H54 (cell line): ENCODE results near the gene VWF.

Experiments used
- DNase-seq: peaks from one replicate; pipeline ENCODE4 v3.0.0; 2011; ENCODE audit warnings: low spot score, mixed read lengths; ENCODE audit not compliant: insufficient read length
- FAIRE-seq: peaks from 3 replicates; lab custom pipeline; 2011; peaks lifted over from hg19 to GRCh38; lab: Jason Lieb, UNC
- POLR2A ChIP-seq: IDR thresholded peaks from 2 replicates; pipeline ENCODE4 v1.6.1; 2011; ENCODE audit warnings: low read depth, mild to moderate bottlenecking, low read length

VWF gene

GRCh38 chr12:5988659-5989116 is 135.8 kb downstream of the VWF start:
- DNase-seq (peak; percentile 76), FAIRE-seq (peak; percentile 53)
- no peak for TF ChIP-seq POLR2A

DNA sequence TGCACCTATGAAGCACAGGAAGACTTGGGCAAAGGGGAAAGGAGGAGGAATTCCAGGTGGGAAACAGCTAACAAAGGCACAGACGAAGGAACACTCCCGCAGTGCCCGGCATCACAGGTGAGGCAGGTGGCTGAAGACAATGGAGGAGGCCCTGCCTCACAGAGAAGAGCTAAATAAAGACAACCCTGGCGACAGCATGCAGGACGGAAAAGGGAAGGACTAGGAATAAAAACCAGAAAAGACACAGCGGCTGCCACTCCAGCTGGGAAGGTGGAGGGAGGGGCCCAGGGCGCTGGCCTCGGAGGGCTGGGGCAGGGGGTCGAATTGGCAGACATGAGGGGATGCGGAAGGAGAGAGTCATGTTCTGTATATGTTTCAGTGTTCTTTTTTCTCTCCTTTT is 136.4 kb downstream of the VWF start:
- no peak for DNase-seq
- FAIRE-seq: no peak
- TF ChIP-seq POLR2A: no peak

DNA sequence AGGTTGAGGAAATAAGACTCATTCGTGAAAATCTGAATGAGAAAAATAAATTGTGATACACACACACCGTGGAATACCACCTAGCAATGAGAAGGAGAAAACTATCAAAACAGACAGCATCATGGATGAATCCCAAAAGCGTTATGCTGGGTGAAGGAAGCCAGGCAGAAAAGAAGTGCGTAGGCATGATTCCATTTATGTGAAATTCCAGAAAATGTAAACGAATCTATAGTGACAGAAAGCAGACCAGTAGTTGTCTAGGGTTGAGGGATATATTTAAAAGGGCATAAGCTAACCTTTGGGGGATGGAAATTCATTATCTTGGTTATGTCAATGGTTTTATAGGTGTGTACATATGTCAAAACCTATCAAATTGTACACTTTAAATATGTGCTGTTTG is 136.9 kb downstream of the VWF start:
- FAIRE-seq: no peak
- no peak for TF ChIP-seq POLR2A
- no peak for DNase-seq

DNA sequence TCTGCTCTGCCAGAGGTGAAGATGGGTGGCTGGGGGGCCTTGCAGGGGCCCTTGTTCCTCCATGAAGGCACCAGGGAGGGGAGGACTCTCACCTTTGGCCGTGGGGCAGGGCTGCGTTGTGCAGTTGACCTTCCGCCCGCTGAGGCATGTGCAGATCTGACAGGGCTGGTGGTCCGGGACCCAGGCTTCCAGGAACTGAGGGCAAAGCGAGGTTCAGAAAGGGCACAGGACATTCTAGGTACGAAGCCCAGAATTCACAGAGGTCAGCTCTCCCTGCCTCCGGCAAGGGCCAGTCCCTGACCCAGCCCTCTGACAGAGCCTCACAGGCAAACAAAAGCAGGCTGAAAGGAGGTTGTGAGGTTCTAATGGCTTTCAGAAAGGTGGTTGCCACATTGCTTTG is 139.0 kb downstream of the VWF start:
- no peak for FAIRE-seq
- no peak for TF ChIP-seq POLR2A
- DNase-seq: no peak

DNA sequence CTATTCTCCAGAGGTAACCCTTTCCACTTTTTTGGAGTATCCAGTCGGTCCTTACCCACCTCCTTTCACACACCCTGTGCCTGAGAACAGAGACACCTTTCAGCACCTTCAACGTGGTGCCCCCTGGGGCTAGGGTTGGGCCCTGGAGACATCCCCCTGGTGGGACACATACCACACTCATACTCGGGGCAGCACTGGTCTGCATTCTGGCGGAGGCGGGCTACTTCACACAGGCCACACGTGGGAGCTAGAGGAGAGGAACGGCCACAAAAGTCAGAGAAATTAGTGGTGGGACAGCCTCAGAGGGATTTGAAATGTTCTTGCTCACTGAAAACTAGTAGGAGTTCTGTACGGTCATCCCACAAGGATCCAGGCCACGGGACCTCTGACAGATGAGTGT is 139.6 kb downstream of the VWF start:
- no peak for DNase-seq
- TF ChIP-seq POLR2A: no peak
- FAIRE-seq: no peak

DNA sequence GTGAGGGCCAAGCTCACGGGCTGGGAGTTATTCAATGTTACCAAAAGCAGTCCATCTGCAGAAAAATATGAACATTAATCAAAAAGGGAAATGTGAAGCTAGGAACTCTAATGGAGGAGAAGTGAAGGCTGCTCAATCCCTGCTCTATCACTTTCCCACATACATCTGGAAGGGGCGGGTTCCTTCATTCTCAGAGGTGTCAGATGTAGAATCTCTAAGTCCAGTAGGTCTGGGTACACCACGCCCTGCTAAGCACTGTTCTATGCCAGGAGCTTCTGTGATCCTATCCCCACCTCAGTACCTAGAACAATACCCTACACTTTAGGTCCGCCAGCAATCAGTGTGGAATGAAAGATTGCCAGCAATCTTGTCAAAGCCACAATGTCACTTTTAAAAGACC is 142.4 kb downstream of the VWF start:
- DNase-seq: no peak
- TF ChIP-seq POLR2A: no peak
- FAIRE-seq: no peak

GRCh38 chr12:5977556-5977955 is 146.9 kb downstream of the VWF start:
- FAIRE-seq (no peak), DNase-seq (no peak)
- no peak for TF ChIP-seq POLR2A

DNA sequence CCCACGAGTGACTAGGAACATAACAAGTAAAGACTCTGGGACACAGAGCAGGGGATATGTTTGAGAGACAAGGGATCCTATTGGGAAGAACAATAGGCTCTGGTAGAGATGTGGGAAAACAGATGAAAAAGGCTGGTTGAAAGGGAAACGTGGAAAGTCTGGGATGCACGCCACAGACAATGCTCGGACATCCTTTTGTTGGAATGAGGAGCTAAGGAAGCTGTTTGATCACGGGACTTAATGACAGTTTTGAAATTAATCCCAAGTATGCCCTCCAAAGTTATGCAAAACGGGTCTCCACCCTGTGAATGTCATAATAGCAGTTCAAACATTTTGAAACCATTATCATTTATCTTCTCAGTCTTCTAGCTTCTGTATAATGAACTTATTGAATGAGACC is 147.8 kb downstream of the VWF start:
- DNase-seq (no peak), FAIRE-seq (no peak)
- no peak for TF ChIP-seq POLR2A

GRCh38 chr12:5976196-5976595 is 148.3 kb downstream of the VWF start:
- DNase-seq (no peak), FAIRE-seq (no peak)
- no peak for TF ChIP-seq POLR2A

DNA sequence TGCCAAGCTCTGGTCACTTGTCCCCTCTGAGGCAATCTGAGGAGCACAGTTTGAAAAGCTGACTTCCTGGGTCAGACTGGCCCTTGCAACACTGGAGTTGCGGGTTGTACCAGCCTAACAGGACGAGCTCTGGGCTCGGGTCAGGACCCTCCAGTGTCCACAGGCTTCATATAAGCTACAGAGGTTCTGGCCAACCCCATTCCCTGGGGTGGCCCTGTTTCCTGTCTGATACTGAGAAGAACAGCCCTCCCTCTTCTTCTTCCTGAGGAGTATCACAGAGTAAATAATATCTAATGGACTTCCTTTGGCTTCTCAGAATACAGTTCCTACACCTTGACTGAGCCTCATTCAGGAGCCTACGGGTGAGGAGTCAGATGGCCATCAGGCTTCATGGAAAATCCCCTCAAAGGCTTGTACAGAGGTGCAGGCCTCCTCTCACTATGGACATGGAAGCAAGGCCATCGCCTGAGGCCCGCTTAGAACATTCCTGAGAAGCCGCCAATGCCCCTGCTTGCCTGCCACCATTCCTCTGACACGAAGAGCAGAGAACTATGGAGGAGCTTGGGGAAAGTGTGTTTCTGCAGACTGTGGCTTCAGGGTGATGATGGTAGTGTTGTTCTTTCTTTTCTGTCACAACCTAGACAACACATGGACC is 150.9 kb downstream of the VWF start:
- FAIRE-seq: no peak

GRCh38 chr12:5972387-5972786 is 152.1 kb downstream of the VWF start:
- FAIRE-seq: no peak
- TF ChIP-seq POLR2A: no peak

More for the DNA sequence above, 150.9 kb downstream of the VWF start:
- no peak for DNase-seq
- no peak for TF ChIP-seq POLR2A

DNA sequence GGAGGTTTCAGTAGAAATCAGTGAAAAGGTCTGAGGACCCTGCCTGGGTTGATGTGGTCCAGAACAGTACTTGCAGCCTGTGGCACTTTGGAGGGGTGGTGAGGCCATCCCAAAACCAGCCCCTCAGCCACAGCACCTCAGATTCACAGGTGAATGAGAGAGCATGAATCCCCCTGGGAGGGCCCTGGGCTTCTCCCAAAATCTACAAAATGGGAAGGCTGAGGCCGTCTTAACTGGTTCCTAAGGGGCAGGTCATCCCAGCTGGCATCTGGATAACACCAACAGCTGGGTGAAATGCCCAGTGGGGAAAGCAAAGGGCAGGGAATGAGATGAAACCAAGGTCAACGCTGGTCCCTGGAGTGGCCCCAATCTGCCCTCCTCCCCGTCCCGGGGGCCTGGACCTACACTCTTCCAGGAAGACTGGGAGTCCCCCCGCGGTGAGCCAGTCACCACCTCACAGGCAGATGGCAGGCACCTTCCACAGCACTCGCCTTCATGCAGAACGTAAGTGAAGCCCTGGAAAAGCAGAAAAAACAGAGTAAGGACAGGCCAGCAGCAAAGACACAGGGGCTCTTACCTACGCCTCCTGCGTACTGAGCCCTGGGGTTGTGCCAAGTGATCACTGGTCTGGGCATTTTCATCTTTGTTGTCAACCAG is 153.1 kb downstream of the VWF start:
- FAIRE-seq (no peak), DNase-seq (no peak)
- no peak for TF ChIP-seq POLR2A

More at GRCh38 chr12:5972387-5972786, 152.1 kb downstream of the VWF start:
- no peak for DNase-seq

DNA sequence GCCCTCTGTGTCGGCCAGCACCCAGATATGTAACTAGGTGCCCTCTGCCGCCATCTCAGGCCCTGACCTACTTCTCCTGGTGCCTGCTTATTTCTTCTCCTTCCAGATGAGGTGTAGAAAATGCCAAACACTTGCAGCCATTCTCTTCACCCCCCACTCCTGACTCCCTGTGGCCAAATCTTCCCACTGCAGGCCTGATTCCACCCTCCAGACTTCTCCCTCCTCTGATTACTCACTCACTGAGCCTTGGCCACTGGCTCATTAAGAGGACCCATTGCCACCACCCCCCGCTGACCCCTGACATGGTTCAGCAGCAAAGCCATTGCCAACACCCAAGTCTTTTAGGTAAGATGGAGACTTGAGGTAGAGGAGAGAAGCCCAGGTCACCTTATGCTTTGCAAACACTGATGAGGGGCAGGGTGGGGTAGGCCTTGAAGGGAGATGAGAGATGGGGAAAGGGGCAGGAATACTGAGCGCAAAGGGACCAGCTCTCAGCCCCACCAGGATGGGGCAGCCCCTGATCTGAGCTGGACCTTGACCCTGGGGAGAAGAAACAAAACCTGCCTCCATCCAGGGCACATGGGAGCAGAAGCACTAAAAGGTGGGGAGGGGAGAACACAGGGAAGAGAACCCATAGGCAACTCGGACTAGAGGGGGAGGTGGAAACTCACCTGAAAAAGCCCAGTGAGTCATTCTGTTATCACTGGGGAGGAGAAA is 154.3 kb downstream of the VWF start:
- DNase-seq (no peak), FAIRE-seq (no peak)
- no peak for TF ChIP-seq POLR2A
